OCI-LY1 (cell line): ENCODE data around the gene SLC24A3.

Experiments used
- CTCF ChIP-seq: fragments of 200-600 bp; sonication (generic), shearing (Covaris generic); IDR thresholded peaks from 2 replicates; pipeline ENCODE4 v1.5.1; 2017; ENCODE audit warnings: mild to moderate bottlenecking, antibody characterized with exemption, low read length, moderate library complexity, mixed read lengths
- EZH2 ChIP-seq: fragments of 200-600 bp; sonication (generic), shearing (Covaris generic); IDR thresholded peaks from 2 replicates; pipeline ENCODE4 v1.8.0; 2017; ENCODE audit warnings: borderline replicate concordance, mixed run types, mild to moderate bottlenecking, antibody characterized with exemption, low read length, moderate library complexity, mixed read lengths

GRCh38 chr20:19426356-19426755 is 213.9 kb downstream of the SLC24A3 start:
- TF ChIP-seq CTCF (no peak), EZH2 (no peak)
